D721Med (cell line): ENCODE results near the gene SMC4.

Experiments
- DNase-seq: peaks from one replicate; pipeline ENCODE4 v3.0.0; 2011; ENCODE audit warnings: low spot score; ENCODE audit not compliant: insufficient read length
- FAIRE-seq: peaks from 2 replicates; lab custom pipeline; 2011; peaks lifted over from hg19 to GRCh38; lab: Jason Lieb, UNC
- TF ChIP-seq, protein P1 (sequence below): IDR thresholded peaks from 2 replicates; pipeline ENCODE4 v1.5.1; 2012; ENCODE audit warnings: mild to moderate bottlenecking, control low read depth; ENCODE audit not compliant: insufficient read depth; ENCODE audit errors: missing control alignments

SMC4 gene

DNA sequence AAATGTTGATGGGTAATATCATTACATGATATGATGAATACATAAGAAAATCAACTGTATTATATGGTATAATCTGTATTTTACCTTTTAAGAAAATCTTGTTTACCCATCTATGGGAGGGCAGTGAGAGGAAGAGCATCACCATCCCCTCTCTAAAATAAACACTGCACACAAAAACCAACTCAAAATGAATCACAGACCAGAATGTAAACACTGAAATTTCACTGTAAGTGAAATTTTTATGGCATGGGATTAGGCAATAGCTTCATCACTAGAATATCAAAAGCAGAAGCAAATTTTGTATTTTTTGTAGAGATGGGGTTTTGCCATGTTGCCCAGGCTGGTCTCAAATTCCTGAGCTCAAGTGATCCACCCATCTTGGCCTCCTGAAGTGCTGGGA lies 26.7 kb upstream of the SMC4 start:
- FAIRE-seq: no peak

DNA sequence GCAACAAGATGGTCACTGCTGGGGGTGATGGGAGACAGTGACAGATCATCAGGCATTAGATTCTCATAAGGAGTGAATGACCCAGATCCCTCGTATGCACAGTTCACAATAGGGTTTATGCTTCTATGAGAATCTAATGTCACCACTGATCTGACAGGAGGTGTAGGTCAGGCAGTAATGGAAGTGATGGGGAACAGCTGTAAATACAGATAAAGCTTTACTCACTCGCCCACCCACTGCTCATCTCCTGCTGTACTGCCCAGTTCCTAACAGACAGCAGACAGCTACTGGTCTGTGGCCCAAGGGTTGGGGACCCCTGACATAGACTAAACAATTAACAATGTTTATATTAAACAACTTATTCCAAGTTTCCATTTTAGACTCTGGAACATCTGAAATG lies 25.8 kb upstream of the SMC4 start:
- TF ChIP-seq, protein P1, sequence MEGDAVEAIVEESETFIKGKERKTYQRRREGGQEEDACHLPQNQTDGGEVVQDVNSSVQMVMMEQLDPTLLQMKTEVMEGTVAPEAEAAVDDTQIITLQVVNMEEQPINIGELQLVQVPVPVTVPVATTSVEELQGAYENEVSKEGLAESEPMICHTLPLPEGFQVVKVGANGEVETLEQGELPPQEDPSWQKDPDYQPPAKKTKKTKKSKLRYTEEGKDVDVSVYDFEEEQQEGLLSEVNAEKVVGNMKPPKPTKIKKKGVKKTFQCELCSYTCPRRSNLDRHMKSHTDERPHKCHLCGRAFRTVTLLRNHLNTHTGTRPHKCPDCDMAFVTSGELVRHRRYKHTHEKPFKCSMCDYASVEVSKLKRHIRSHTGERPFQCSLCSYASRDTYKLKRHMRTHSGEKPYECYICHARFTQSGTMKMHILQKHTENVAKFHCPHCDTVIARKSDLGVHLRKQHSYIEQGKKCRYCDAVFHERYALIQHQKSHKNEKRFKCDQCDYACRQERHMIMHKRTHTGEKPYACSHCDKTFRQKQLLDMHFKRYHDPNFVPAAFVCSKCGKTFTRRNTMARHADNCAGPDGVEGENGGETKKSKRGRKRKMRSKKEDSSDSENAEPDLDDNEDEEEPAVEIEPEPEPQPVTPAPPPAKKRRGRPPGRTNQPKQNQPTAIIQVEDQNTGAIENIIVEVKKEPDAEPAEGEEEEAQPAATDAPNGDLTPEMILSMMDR: no peak
- DNase-seq (no peak), FAIRE-seq (no peak)

More for the DNA sequence above, 26.7 kb upstream of the SMC4 start:
- DNase-seq: no peak
- TF ChIP-seq, protein P1: no peak

DNA sequence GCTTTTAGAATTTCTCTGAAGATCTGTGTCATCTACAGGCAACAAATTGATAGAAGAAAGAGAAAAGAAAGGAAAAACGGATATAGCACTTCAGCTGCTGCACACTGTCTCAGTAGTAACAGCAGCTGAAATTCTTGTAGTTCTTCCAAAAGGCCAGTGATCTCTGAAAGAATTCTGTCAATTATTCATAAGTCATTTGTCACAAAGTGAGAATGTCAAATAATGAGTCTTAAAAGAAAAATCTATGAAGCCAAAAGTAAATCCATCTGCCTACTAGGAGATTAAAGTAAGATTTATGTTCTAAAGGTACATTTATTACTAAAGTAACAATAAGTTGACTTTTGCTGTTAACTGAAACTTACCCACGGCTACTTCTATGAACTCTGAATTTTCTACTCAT lies 25.0 kb upstream of the SMC4 start:
- FAIRE-seq (no peak), DNase-seq (no peak)
- TF ChIP-seq, protein P1: no peak

DNA sequence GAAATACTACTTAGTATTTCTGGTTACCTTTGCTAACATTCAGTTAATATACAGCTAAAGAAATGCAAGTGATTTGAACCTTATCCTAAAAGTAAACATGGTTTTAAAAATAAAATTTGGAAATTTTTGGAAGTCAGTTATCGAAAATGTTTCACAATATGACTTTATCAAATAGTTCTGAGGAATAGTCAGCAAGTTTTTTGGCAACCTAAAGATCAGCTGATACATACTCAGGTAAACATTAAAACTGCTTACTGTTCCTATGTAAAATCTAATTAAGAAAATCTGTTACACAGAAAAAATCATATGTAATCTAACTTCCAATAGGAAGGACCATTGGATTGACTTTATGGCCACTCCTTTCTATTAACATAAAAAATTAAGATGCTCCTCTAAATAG lies 24.5 kb upstream of the SMC4 start:
- no peak for DNase-seq
- TF ChIP-seq, protein P1: no peak
- no peak for FAIRE-seq

DNA sequence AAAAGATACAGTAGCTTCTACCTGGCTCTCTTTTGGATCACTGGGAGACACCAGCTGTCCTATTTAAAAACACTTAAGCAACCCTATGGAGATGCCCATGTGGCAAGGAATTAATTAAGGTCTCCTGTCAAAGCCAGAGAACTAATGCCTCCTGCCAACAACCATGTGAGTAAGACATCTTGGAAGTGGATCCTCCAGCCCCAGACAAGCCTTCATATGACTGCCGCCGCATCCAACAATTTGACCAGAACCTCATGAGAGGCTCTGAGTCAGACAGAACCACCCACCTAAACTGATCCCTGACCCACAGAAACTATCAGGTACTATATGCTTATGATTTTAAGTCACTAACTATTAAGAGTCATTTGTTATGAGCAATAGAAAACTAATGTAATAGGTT lies 22.8 kb upstream of the SMC4 start:
- FAIRE-seq: no peak
- DNase-seq: no peak
- TF ChIP-seq, protein P1: no peak

DNA sequence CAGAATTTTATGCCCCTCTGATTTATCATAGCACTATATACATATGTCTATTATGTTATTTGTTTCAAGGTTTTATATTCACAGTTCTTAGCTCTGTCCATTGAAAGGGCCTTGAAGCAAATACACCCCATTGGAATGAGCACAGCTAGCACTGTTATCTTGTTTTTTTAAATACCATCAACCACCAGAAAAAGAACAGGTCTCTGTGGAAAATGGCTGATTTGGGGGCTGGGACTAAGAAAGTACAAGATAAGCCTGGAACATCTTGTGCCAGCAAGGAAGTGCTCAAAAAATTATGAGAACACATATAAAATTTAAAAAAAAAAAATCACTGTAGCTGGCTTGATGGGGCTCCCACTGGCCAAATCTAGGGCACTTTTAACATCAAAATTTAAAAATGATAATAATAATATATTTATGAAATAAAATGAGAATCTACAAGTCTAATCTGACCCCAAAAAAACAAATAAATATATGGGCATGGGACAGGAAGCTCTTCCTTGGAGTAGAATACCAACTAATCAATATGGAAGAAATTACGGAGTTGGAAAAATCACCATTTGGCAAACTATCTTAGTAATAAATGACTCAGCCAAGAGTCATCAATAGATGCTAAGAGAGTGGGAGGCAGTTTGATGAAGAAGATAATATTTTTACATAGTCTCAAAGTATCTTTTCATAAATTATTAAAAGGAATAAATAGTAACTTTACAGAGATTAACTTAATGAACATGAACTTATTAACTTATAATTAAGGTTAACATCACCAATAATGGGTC lies 20.9 kb upstream of the SMC4 start:
- FAIRE-seq (no peak), DNase-seq (no peak)
- TF ChIP-seq, protein P1: no peak

DNA sequence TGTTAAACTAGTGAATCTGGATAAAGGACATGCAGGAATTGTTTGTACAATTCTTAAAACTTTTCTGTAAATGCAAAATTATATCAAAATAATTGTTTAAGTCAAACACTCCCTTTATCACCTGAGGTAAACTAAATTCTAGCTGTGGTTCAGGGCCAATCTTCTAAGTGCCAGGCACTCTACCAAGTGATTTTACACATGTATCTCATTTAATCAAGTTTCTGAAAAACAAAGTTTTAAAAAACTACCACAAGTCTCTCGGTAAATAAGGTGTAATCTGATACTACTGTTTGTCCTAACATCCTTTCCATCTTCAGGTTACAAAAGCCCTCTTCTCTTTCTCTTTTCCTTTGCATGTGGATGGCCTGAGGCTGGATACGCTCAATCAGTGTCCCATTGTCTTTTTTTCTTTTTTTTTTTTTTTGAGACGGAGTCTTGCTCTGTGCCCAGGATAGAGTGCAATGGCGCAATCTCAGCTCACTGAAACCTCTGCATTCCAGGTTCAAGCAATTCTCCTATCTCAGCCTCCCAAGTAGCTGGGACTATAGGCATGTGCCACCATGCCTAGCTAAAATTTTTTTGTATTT lies 19.7 kb upstream of the SMC4 start:
- TF ChIP-seq, protein P1: no peak
- FAIRE-seq (no peak), DNase-seq (no peak)
